ENCODE results near the gene SLA2.

GRCh38 chr20:36686504-36686903 is 40.5 kb upstream of the SLA2 start:
- TF ChIP-seq POLR2A (IDR thresholded peaks at IDR 0.05; ENCODE audit: low read depth, low read length) (no peak), TAF1 (IDR thresholded peaks at IDR 0.05; ENCODE audit: borderline replicate concordance, low read depth, low read length) (no peak)
